Activated CD8-positive, alpha-beta T cell treated with anti-CD3 and anti-CD28 coated beads for 36 hours (primary cell): ENCODE results near the gene PRC1. TPM values are rescaled to one million over a fixed set of nuclear protein-coding genes. Genes with fewer than 3 reads are reported as not detected.

Experiments used
- ATAC-seq: fragments of 200-7000 bp; cut with Tn5 transposase; one replicate; pipeline ENCODE4 v1.10.0; 2021; ENCODE audit warnings: mild to moderate bottlenecking, moderate library complexity
- CTCF ChIA-PET: fragments of 350-600 bp; sonication (Branson Sonifier 250); formaldehyde crosslinking; loops from one replicate; lab custom pipeline; 2021; ENCODE audit warnings: antibody characterized with exemption; lab: Charles Lee
- POLR2A ChIA-PET: fragments of 350-600 bp; sonication (Branson Sonifier 250); formaldehyde crosslinking; loops from one replicate; lab custom pipeline; 2021; ENCODE audit warnings: antibody characterized with exemption; lab: Charles Lee
- DNase-seq: peaks from one replicate; pipeline ENCODE4 v3.0.0-alpha.2; 2020
- H3K27ac Mint-ChIP-seq: one replicate; pipeline ENCODE4 v1.8.0; 2021; ENCODE audit warnings: mild to moderate bottlenecking, mixed read lengths
- H3K27me3 Mint-ChIP-seq: one replicate; pipeline ENCODE4 v1.8.0; 2021; ENCODE audit warnings: mixed read lengths
- H3K36me3 Mint-ChIP-seq: one replicate; pipeline ENCODE4 v1.8.0; 2021; ENCODE audit warnings: low read depth, mixed read lengths
- H3K4me1 Mint-ChIP-seq: one replicate; pipeline ENCODE4 v1.8.0; 2021; ENCODE audit warnings: low read depth, mixed read lengths
- H3K4me3 Mint-ChIP-seq: one replicate; pipeline ENCODE4 v1.8.0; 2021; ENCODE audit warnings: mild to moderate bottlenecking, moderate library complexity, mixed read lengths
- H3K9me3 Mint-ChIP-seq: one replicate; pipeline ENCODE4 v1.8.0; 2021; ENCODE audit warnings: mixed read lengths
- CTCF ChIP-seq: fragments of 200-600 bp; IDR thresholded peaks from one replicate; pipeline ENCODE4 v1.8.0; 2022; ENCODE audit warnings: antibody characterized with exemption, mild to moderate bottlenecking
- intact Hi-C: fragments of 100-400 bp; cut with micrococcal nuclease; formaldehyde crosslinking; loops from one replicate; pipeline ENCODE4 v1.10.0; 2022
- total RNA-seq, 2 experiments: library from RNA; stranded (reverse); gene quantifications; one replicate each; pipeline ENCODE4 v1.2.3, GENCODE V29; 2021

Gene PRC1
- total RNA-seq, 2 experiments from 2014 or later = 83.1 to 96.9 TPM

GRCh38 chr15:90954712-90955623 lies 39.4 kb downstream of the PRC1 start, which contains the start of gene RCCD1:
TSS of gene RCCD1 (plus strand) at chr15:90954884. CDS start at chr15:90956735, 1,851 bp downstream.
- ChIA-PET CTCF (interaction anchor here (1.0 to 8.0 kb wide), 13 partner anchors 11 to 317 kb away, joined by 3 to 178 read pairs (median 20); partner anchors contain the start of genes HDDC3, MAN2A2, SV2B and UNC45A), POLR2A (interaction anchor here (0.7 to 8.3 kb wide), 12 partner anchors 17 to 72 kb away, joined by 3 to 98 read pairs (median 4); partner anchors contain the start of genes HDDC3, MAN2A2 and UNC45A)
- peaks cover 38% of the 10 kb centered on the region for H3K36me3 Mint-ChIP-seq
- peaks cover 5% of the 10 kb centered on the region for H3K4me1 Mint-ChIP-seq
- ATAC-seq = peak; percentile 94
- peak within 1 kb of the TSS; percentile 85 for H3K4me3 Mint-ChIP-seq
- no peaks in the 10 kb centered on the region for H3K27me3 Mint-ChIP-seq
- H3K27ac Mint-ChIP-seq = peak within 1 kb of the TSS; percentile 94
- no peak for TF ChIP-seq CTCF
- peak; percentile 96 for DNase-seq
- intact Hi-C loops = loop anchor here (5.0 kb wide), 1 partner anchor 317 kb away; no protein-coding TSS in a partner anchor
- H3K9me3 Mint-ChIP-seq = no peaks in the 10 kb centered on the region

GRCh38 chr15:90953947-90954711 lies 40.2 kb downstream of the PRC1 start:
- H3K4me1 Mint-ChIP-seq = peaks cover 5% of the 10 kb centered on the region
- no peak for TF ChIP-seq CTCF
- no peak for ATAC-seq
- H3K27me3 Mint-ChIP-seq = no peaks in the 10 kb centered on the region
- no peaks in the 10 kb centered on the region for H3K9me3 Mint-ChIP-seq
- no peak for DNase-seq
- ChIA-PET CTCF (interaction anchor here (1.0 to 8.0 kb wide), 7 partner anchors 10 to 254 kb away, joined by 3 to 178 read pairs (median 10); partner anchors contain the start of genes HDDC3, MAN2A2 and UNC45A), POLR2A (interaction anchor here (0.7 to 8.3 kb wide), 11 partner anchors 16 to 73 kb away, joined by 3 to 98 read pairs (median 4); partner anchors contain the start of genes HDDC3 and UNC45A)
- H3K36me3 Mint-ChIP-seq = peaks cover 32% of the 10 kb centered on the region
- H3K27ac Mint-ChIP-seq = peak overlapping the region; percentile 94
- intact Hi-C loops = no loop called here
- H3K4me3 Mint-ChIP-seq = peak overlapping the region; percentile 85

- DNase-seq = no peak
- Mint-ChIP-seq H3K27ac (peak overlapping the region; percentile 53), H3K4me3 (no peak overlapping the region), H3K9me3 (no peaks in the 10 kb centered on the region), H3K4me1 (peaks cover 5% of the 10 kb centered on the region), H3K27me3 (no peaks in the 10 kb centered on the region), H3K36me3 (peaks cover 36% of the 10 kb centered on the region)
- TF ChIP-seq CTCF = no peak
- no peak for ATAC-seq
- intact Hi-C loops = no loop called here
- CTCF ChIA-PET = interaction anchor here (1.0 to 8.0 kb wide), 3 partner anchors 19 to 80 kb away, joined by 4 to 178 read pairs (median 10); partner anchors contain the start of genes HDDC3, MAN2A2 and UNC45A
- POLR2A ChIA-PET = interaction anchor here (0.9 to 8.3 kb wide), 2 partner anchors 15 to 24 kb away, joined by 3 to 98 read pairs; partner anchors contain the start of genes HDDC3 and UNC45A
Observed at GRCh38 chr15:90952901-90953677, 41.2 kb downstream of the PRC1 start.

GRCh38 chr15:90950676-90951075 lies 43.7 kb downstream of the PRC1 start:
- POLR2A ChIA-PET = no interaction called here
- Mint-ChIP-seq H3K27ac (no peak overlapping the region), H3K4me3 (no peak overlapping the region), H3K9me3 (no peaks in the 10 kb centered on the region), H3K4me1 (peaks cover 2% of the 10 kb centered on the region), H3K36me3 (peaks cover 30% of the 10 kb centered on the region), H3K27me3 (no peaks in the 10 kb centered on the region)
- ATAC-seq (no peak), DNase-seq (no peak)
- TF ChIP-seq CTCF = no peak
- CTCF ChIA-PET = interaction anchor here (2.3 kb wide), 1 partner anchor 19 kb away, joined by 10 read pairs; the partner anchor contains the start of gene HDDC3
- intact Hi-C loops = no loop called here
